ENCODE measurements around the gene CROCC2. TPM values are rescaled to one million over a fixed set of nuclear protein-coding genes. Genes with fewer than 3 reads are reported as not detected.

The CROCC2 gene
- total and polyA plus RNA-seq, 2 donors from 2014 or later, result 0.13 TPM; not detected in 1

GRCh38 chr2:241035142-241035817, 129.1 kb downstream of the CROCC2 start:
- FAIRE-seq, result no peak
- Histone ChIP-seq H3K9ac (ENCODE audit: low read length in 3 of 3) (no peak overlapping the region), H3K27ac (ENCODE audit: low read depth in 2 of 2, low read length in 2 of 2) (no peak overlapping the region), H3K36me3 (ENCODE audit: control insufficient read depth in 2 of 3, insufficient read depth in 3 of 3, low read length in 3 of 3) (no peaks in the 10 kb centered on the region), H3K27me3 (ENCODE audit: control insufficient read depth, insufficient read depth, low read length) (no peaks in the 10 kb centered on the region), H3K4me3 (ENCODE audit: low read length in 3 of 3) (no peak overlapping the region), H3K9me3 (ENCODE audit: control insufficient read depth in 2 of 3, insufficient read depth in 1 of 3, low read length in 3 of 3) (no peaks in the 10 kb centered on the region), H3K4me1 (ENCODE audit: control insufficient read depth in 2 of 3, insufficient read depth in 2 of 3, low read depth in 1 of 3, low read length in 3 of 3) (peaks cover 0 to 5% (median 3%) of the 10 kb centered on the region in 3 donors)
- TF ChIP-seq, protein P1, sequence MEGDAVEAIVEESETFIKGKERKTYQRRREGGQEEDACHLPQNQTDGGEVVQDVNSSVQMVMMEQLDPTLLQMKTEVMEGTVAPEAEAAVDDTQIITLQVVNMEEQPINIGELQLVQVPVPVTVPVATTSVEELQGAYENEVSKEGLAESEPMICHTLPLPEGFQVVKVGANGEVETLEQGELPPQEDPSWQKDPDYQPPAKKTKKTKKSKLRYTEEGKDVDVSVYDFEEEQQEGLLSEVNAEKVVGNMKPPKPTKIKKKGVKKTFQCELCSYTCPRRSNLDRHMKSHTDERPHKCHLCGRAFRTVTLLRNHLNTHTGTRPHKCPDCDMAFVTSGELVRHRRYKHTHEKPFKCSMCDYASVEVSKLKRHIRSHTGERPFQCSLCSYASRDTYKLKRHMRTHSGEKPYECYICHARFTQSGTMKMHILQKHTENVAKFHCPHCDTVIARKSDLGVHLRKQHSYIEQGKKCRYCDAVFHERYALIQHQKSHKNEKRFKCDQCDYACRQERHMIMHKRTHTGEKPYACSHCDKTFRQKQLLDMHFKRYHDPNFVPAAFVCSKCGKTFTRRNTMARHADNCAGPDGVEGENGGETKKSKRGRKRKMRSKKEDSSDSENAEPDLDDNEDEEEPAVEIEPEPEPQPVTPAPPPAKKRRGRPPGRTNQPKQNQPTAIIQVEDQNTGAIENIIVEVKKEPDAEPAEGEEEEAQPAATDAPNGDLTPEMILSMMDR (IDR thresholded peaks at IDR 0.05; ENCODE audit: borderline replicate concordance, extremely low read depth, insufficient read depth), result no peak
- intact Hi-C loops (cut with DNase I), result no loop called here
- DNase-seq, result peak in 2 of 5 donors; percentile 11 to 71

DNA sequence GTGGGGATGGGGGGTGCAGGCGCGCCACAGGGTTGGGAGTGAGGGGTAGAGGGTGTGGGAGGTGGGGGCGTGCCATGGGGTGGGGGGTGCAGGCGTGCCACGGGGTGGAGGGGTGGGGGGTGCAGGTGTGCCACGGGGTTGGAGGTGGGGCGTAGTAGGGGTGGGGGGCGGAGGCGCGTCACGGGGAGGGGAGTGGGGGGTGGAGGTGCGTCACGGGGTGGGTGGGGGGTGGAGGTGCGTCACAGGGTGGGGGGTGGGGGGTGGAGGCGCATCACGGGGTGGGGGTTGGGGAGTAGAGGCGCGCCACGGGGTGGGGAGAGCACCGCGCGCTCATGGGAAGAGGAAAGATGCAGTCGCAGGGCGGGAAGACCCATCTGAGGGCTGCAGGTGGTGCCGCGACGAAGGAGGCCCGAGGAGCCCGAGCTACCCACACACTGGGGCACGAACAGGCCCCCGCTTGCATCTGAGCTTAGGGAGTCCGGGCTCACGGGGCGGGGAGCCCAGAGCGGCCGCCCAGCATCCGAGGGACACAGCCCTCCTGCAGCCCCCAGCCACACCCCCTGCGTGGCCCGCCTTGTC, 129.8 kb downstream of the CROCC2 start:
- no peak for DNase-seq
- Histone ChIP-seq H3K27ac (ENCODE audit: low read depth in 2 of 2, low read length in 2 of 2) (no peak overlapping the region), H3K4me3 (ENCODE audit: low read length in 3 of 3) (peak overlapping the region in 2 of 3 donors; percentile 28 to 51), H3K4me1 (ENCODE audit: control insufficient read depth in 2 of 3, insufficient read depth in 2 of 3, low read depth in 1 of 3, low read length in 3 of 3) (peaks cover 0 to 5% (median 3%) of the 10 kb centered on the region in 3 donors), H3K27me3 (ENCODE audit: control insufficient read depth, insufficient read depth, low read length) (no peaks in the 10 kb centered on the region), H3K9me3 (ENCODE audit: control insufficient read depth in 2 of 3, insufficient read depth in 1 of 3, low read length in 3 of 3) (no peaks in the 10 kb centered on the region), H3K9ac (ENCODE audit: low read length in 3 of 3) (no peak overlapping the region), H3K36me3 (ENCODE audit: control insufficient read depth in 2 of 3, insufficient read depth in 3 of 3, low read length in 3 of 3) (no peaks in the 10 kb centered on the region)
- intact Hi-C loops (cut with DNase I), result no loop called here
- no peak for FAIRE-seq
- TF ChIP-seq, protein P1 (IDR thresholded peaks at IDR 0.05; ENCODE audit: borderline replicate concordance, extremely low read depth, insufficient read depth), result no peak

DNA sequence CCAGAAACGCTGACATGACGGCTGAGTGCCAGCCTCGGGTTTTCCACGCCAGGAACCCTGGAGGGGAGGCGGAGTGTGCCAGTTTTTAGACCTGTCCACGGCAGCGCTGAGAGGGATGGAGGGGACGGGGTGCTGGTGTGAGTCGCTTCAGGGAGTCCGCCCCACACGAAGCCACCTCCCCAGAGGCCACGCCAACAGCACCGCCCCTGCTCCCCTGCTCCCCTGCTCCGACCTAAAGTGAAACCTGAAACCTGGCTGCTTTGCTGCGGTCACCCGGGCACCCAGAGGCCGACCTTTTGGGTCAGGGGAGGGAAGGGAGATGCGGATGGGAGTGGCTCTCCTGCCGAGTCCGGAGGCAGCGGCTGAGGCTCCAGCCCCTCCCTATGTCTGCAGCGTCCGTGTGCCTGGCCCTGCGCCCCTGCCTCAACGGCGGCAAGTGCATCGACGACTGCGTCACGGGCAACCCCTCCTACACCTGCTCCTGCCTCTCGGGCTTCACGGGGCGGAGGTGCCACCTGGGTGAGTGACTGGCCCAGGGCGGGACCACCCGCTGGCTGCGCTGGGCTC, 130.3 kb downstream of the CROCC2 start:
- TF ChIP-seq, protein P1 (IDR thresholded peaks at IDR 0.05; ENCODE audit: borderline replicate concordance, extremely low read depth, insufficient read depth), result no peak
- Histone ChIP-seq H3K4me3 (ENCODE audit: low read length in 3 of 3) (peak overlapping the region in 2 of 3 donors; percentile 28 to 51), H3K27ac (ENCODE audit: low read depth in 2 of 2, low read length in 2 of 2) (no peak overlapping the region), H3K9me3 (ENCODE audit: control insufficient read depth in 2 of 3, insufficient read depth in 1 of 3, low read length in 3 of 3) (no peaks in the 10 kb centered on the region), H3K9ac (ENCODE audit: low read length in 3 of 3) (no peak overlapping the region), H3K4me1 (ENCODE audit: control insufficient read depth in 2 of 3, insufficient read depth in 2 of 3, low read depth in 1 of 3, low read length in 3 of 3) (peaks cover 0 to 5% (median 3%) of the 10 kb centered on the region in 3 donors), H3K27me3 (ENCODE audit: control insufficient read depth, insufficient read depth, low read length) (no peaks in the 10 kb centered on the region), H3K36me3 (ENCODE audit: control insufficient read depth in 2 of 3, insufficient read depth in 3 of 3, low read length in 3 of 3) (no peaks in the 10 kb centered on the region)
- FAIRE-seq, result no peak
- peak in 4 of 5 donors; percentile 22 to 86 (median 42) for DNase-seq
- intact Hi-C loops (cut with DNase I), result no loop called here
